Measurements from ENCODE around the gene ZNF208.

ZNF208 gene

DNA sequence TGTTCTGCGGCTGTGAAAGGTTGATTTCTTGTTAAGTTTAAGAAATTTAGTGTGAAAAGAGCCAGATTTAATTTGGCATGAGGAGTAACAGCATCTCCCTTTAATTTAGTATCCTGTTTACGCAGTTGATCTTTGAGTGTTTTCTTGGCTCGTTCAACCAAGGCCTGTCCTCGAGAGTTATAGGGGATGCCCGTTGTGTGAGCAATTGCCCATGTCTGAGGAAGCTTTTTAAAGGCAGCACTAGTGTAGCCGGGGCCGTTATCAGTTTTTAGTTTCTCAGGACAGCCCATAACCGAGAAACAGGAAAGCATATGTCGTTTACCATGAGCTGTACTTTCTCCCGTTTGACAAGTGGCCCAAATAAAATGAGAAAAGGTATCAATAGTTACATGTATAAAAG lies 127.2 kb downstream of the ZNF208 start:
- no peak for DNase-seq
